ENCODE results near the gene MAML2.

MAML2 gene

GRCh38 chr11:96141626-96142025 is 201.4 kb downstream of the MAML2 start:
- in situ Hi-C loops (cut with MboI; ENCODE audit: low sequenced_read_pairs): no loop called here

GRCh38 chr11:96139691-96140090 is 203.3 kb downstream of the MAML2 start:
- in situ Hi-C loops (cut with MboI; ENCODE audit: low sequenced_read_pairs): no loop called here

- in situ Hi-C loops (cut with MboI; ENCODE audit: low sequenced_read_pairs): no loop called here
Measured at GRCh38 chr11:96137373-96137772, 205.6 kb downstream of the MAML2 start.

GRCh38 chr11:96136613-96137298 is 206.2 kb downstream of the MAML2 start:
- in situ Hi-C loops (cut with MboI; ENCODE audit: low sequenced_read_pairs): no loop called here

- in situ Hi-C loops (cut with MboI; ENCODE audit: low sequenced_read_pairs): no loop called here
Measured at GRCh38 chr11:96134602-96135001, 208.4 kb downstream of the MAML2 start.

- in situ Hi-C loops (cut with MboI; ENCODE audit: low sequenced_read_pairs): no loop called here
Measured at GRCh38 chr11:96132437-96132836, 210.6 kb downstream of the MAML2 start.

- in situ Hi-C loops (cut with MboI; ENCODE audit: low sequenced_read_pairs): no loop called here
Measured at GRCh38 chr11:96130061-96130620, 212.9 kb downstream of the MAML2 start.

GRCh38 chr11:96127596-96127959 is 215.4 kb downstream of the MAML2 start:
- in situ Hi-C loops (cut with MboI; ENCODE audit: low sequenced_read_pairs): no loop called here

GRCh38 chr11:96126917-96127595 is 215.9 kb downstream of the MAML2 start:
- in situ Hi-C loops (cut with MboI; ENCODE audit: low sequenced_read_pairs): no loop called here

GRCh38 chr11:96125400-96125799 is 217.6 kb downstream of the MAML2 start:
- in situ Hi-C loops (cut with MboI; ENCODE audit: low sequenced_read_pairs): no loop called here

GRCh38 chr11:96124155-96124554 is 218.8 kb downstream of the MAML2 start:
- in situ Hi-C loops (cut with MboI; ENCODE audit: low sequenced_read_pairs): no loop called here

- in situ Hi-C loops (cut with MboI; ENCODE audit: low sequenced_read_pairs): no loop called here
Measured at GRCh38 chr11:96123301-96123700, 219.7 kb downstream of the MAML2 start.

- in situ Hi-C loops (cut with MboI; ENCODE audit: low sequenced_read_pairs): no loop called here
Measured at GRCh38 chr11:96122601-96123074, 220.4 kb downstream of the MAML2 start.

GRCh38 chr11:96119211-96119610 is 223.8 kb downstream of the MAML2 start:
- in situ Hi-C loops (cut with MboI; ENCODE audit: low sequenced_read_pairs): no loop called here

- in situ Hi-C loops (cut with MboI; ENCODE audit: low sequenced_read_pairs): no loop called here
Measured at GRCh38 chr11:96116376-96116775, 226.6 kb downstream of the MAML2 start.

- in situ Hi-C loops (cut with MboI; ENCODE audit: low sequenced_read_pairs): no loop called here
Measured at GRCh38 chr11:96114178-96115064, 228.6 kb downstream of the MAML2 start.

GRCh38 chr11:96113193-96113681 is 229.8 kb downstream of the MAML2 start:
- in situ Hi-C loops (cut with MboI; ENCODE audit: low sequenced_read_pairs): no loop called here

GRCh38 chr11:96112192-96113128 is 230.5 kb downstream of the MAML2 start:
- in situ Hi-C loops (cut with MboI; ENCODE audit: low sequenced_read_pairs): no loop called here

GRCh38 chr11:96111308-96111707 is 231.7 kb downstream of the MAML2 start:
- in situ Hi-C loops (cut with MboI; ENCODE audit: low sequenced_read_pairs): no loop called here

- in situ Hi-C loops (cut with MboI; ENCODE audit: low sequenced_read_pairs): no loop called here
Measured at GRCh38 chr11:96110302-96110701, 232.7 kb downstream of the MAML2 start.

Data from HL-60/S4 treated with phorbol 12-myristate 13-acetate at 8.2 ng/mL for 4 days and 3 days (cell line).